Breast epithelium (tissue), 3 donors: ENCODE measurements around the gene SUGP2.

Experiments used
- CTCF ChIP-seq, 3 donors: fragments of 450-650 bp; IDR thresholded peaks; one replicate each; pipeline ENCODE4 v1.5.1; 2016 to 2017; ENCODE audit warnings: antibody characterized with exemption in 3 of 3, mild to moderate bottlenecking in 3 of 3, moderate library complexity in 3 of 3
- POLR2A ChIP-seq: fragments of 450-650 bp; IDR thresholded peaks from one replicate; pipeline ENCODE4 v1.6.1; 2016; ENCODE audit warnings: antibody characterized with exemption, mild to moderate bottlenecking, moderate library complexity

- TF ChIP-seq POLR2A (no peak), CTCF (IDR thresholded peaks at IDR 0.05) (no peak)
These were observed 23.4 kb upstream of the SUGP2 start for GRCh38 chr19:19056636-19057275.
